ENCODE measurements around the gene NFIB. TPM values are rescaled to one million over a fixed set of nuclear protein-coding genes. Genes with fewer than 3 reads are reported as not detected.

The NFIB gene
- 1.8 TPM for polyA plus RNA-seq (2013, experiment 1 of 2)
- polyA plus RNA-seq (2013, experiment 2 of 2), result 1.5 TPM

GRCh38 chr9:14313951-14314423 is at the start of gene NFIB:
TSS of gene NFIB (minus strand) at chr9:14314141. CDS start at chr9:14313511, 630 bp downstream.
- Histone ChIP-seq H3K79me2 (ENCODE audit: control insufficient read depth, insufficient read depth, low read length) (peaks cover 4% of the 10 kb centered on the region), H3K4me3 (ENCODE audit: low read length) (peak within 1 kb of the TSS; percentile 88), H3K4ac (ENCODE audit: low read depth, low read length) (peak within 1 kb of the TSS; percentile 100), H3K79me1 (ENCODE audit: low read length) (no peaks in the 10 kb centered on the region), H4K8ac (ENCODE audit: low read depth, low read length) (peak within 1 kb of the TSS; percentile 99), H3K36me3 (ENCODE audit: control insufficient read depth, insufficient read depth, low read length) (no peaks in the 10 kb centered on the region), H3K18ac (ENCODE audit: low read length) (peak within 1 kb of the TSS; percentile 100), H2BK15ac (replicated peaks; ENCODE audit: low read depth) (peak within 1 kb of the TSS; percentile 98), H2BK120ac (ENCODE audit: low read depth, low read length) (peak within 1 kb of the TSS; percentile 99), H3K4me2 (ENCODE audit: low read length) (peak within 1 kb of the TSS; percentile 88), H2AK5ac (ENCODE audit: low read length) (no peak within 1 kb of the TSS), H3K27me3 (ENCODE audit: insufficient read depth, low read length, poor library complexity) (no peaks in the 10 kb centered on the region), H3K23ac (ENCODE audit: low read length) (peak within 1 kb of the TSS; percentile 29), H3K4me1 (ENCODE audit: control insufficient read depth, low read depth, low read length) (peaks cover 6% of the 10 kb centered on the region), H2BK5ac (ENCODE audit: low read length) (peak within 1 kb of the TSS; percentile 80), H4K5ac (ENCODE audit: low read length) (no peak within 1 kb of the TSS), H3K56ac (ENCODE audit: low read length) (peak within 1 kb of the TSS; percentile 94), H3K9ac (ENCODE audit: low read length) (peak within 1 kb of the TSS; percentile 91), H3K27ac (ENCODE audit: low read depth, low read length) (peak within 1 kb of the TSS; percentile 100)
- WGBS (ENCODE audit: extremely low coverage, insufficient coverage, low lambda C conversion rate), result no CpG with 5 or more reads among the region's 63 CpGs
- DNase-seq, result peak; percentile 86

DNA sequence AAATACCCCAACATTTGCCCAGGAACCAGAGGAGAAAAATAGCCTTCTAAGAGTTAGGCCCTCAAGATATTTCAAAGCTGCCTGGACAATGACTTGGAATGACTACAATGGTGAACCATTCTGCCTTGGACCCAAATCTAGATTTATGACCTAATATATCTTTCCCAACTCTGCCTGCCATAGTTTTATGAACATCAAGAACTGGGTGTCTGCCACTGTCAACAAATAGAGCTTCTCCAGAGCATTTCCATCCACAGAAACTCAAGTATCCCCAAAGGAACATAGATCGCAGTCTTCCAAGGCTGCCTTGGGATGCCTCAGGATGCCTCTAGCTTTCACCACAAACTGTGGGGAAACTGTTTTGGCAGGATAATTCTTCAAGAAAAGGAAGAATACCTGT is 48.2 kb upstream of the NFIB start:
- Histone ChIP-seq H3K27ac (ENCODE audit: low read depth, low read length) (no peak overlapping the region), H3K79me2 (ENCODE audit: control insufficient read depth, insufficient read depth, low read length) (no peaks in the 10 kb centered on the region), H2BK15ac (replicated peaks; ENCODE audit: low read depth) (peak overlapping the region; percentile 23), H2BK5ac (ENCODE audit: low read length) (no peak overlapping the region), H2AK5ac (ENCODE audit: low read length) (no peak overlapping the region), H3K79me1 (ENCODE audit: low read length) (no peaks in the 10 kb centered on the region), H3K18ac (ENCODE audit: low read length) (peak overlapping the region; percentile 45), H2BK120ac (ENCODE audit: low read depth, low read length) (no peak overlapping the region), H3K27me3 (ENCODE audit: insufficient read depth, low read length, poor library complexity) (no peaks in the 10 kb centered on the region), H4K8ac (ENCODE audit: low read depth, low read length) (no peak overlapping the region), H3K4me3 (ENCODE audit: low read length) (no peak overlapping the region), H4K5ac (ENCODE audit: low read length) (no peak overlapping the region), H3K4me1 (ENCODE audit: control insufficient read depth, low read depth, low read length) (no peaks in the 10 kb centered on the region), H3K4ac (ENCODE audit: low read depth, low read length) (no peak overlapping the region), H3K36me3 (ENCODE audit: control insufficient read depth, insufficient read depth, low read length) (no peaks in the 10 kb centered on the region), H3K9ac (ENCODE audit: low read length) (no peak overlapping the region), H3K56ac (ENCODE audit: low read length) (no peak overlapping the region), H3K4me2 (ENCODE audit: low read length) (no peak overlapping the region), H3K23ac (ENCODE audit: low read length) (no peak overlapping the region)
- no CpG with 5 or more reads among the region's 1 CpG for WGBS (ENCODE audit: extremely low coverage, insufficient coverage, low lambda C conversion rate)
- DNase-seq, result no peak

- Histone ChIP-seq H2AK5ac (ENCODE audit: low read length) (no peak overlapping the region), H3K4me3 (ENCODE audit: low read length) (no peak overlapping the region), H4K8ac (ENCODE audit: low read depth, low read length) (no peak overlapping the region), H3K56ac (ENCODE audit: low read length) (no peak overlapping the region), H2BK120ac (ENCODE audit: low read depth, low read length) (no peak overlapping the region), H3K27ac (ENCODE audit: low read depth, low read length) (no peak overlapping the region), H2BK5ac (ENCODE audit: low read length) (no peak overlapping the region), H3K79me1 (ENCODE audit: low read length) (no peaks in the 10 kb centered on the region), H3K36me3 (ENCODE audit: control insufficient read depth, insufficient read depth, low read length) (no peaks in the 10 kb centered on the region), H3K27me3 (ENCODE audit: insufficient read depth, low read length, poor library complexity) (no peaks in the 10 kb centered on the region), H3K23ac (ENCODE audit: low read length) (no peak overlapping the region), H3K18ac (ENCODE audit: low read length) (no peak overlapping the region), H4K5ac (ENCODE audit: low read length) (no peak overlapping the region), H3K4me2 (ENCODE audit: low read length) (no peak overlapping the region), H3K79me2 (ENCODE audit: control insufficient read depth, insufficient read depth, low read length) (no peaks in the 10 kb centered on the region), H3K9ac (ENCODE audit: low read length) (no peak overlapping the region), H3K4ac (ENCODE audit: low read depth, low read length) (no peak overlapping the region), H3K4me1 (ENCODE audit: control insufficient read depth, low read depth, low read length) (no peaks in the 10 kb centered on the region), H2BK15ac (replicated peaks; ENCODE audit: low read depth) (no peak overlapping the region)
- DNase-seq, result no peak
Observed at GRCh38 chr9:14361074-14361473, 47.1 kb upstream of the NFIB start.

GRCh38 chr9:14358523-14358922 is 44.6 kb upstream of the NFIB start:
- Histone ChIP-seq H3K79me2 (ENCODE audit: control insufficient read depth, insufficient read depth, low read length) (no peaks in the 10 kb centered on the region), H3K56ac (ENCODE audit: low read length) (no peak overlapping the region), H3K27ac (ENCODE audit: low read depth, low read length) (no peak overlapping the region), H4K8ac (ENCODE audit: low read depth, low read length) (no peak overlapping the region), H3K18ac (ENCODE audit: low read length) (no peak overlapping the region), H2AK5ac (ENCODE audit: low read length) (no peak overlapping the region), H3K79me1 (ENCODE audit: low read length) (no peaks in the 10 kb centered on the region), H3K4me1 (ENCODE audit: control insufficient read depth, low read depth, low read length) (no peaks in the 10 kb centered on the region), H3K36me3 (ENCODE audit: control insufficient read depth, insufficient read depth, low read length) (no peaks in the 10 kb centered on the region), H3K23ac (ENCODE audit: low read length) (no peak overlapping the region), H4K5ac (ENCODE audit: low read length) (no peak overlapping the region), H2BK15ac (replicated peaks; ENCODE audit: low read depth) (no peak overlapping the region), H3K27me3 (ENCODE audit: insufficient read depth, low read length, poor library complexity) (no peaks in the 10 kb centered on the region), H2BK120ac (ENCODE audit: low read depth, low read length) (no peak overlapping the region), H3K9ac (ENCODE audit: low read length) (no peak overlapping the region), H2BK5ac (ENCODE audit: low read length) (no peak overlapping the region), H3K4me3 (ENCODE audit: low read length) (no peak overlapping the region), H3K4ac (ENCODE audit: low read depth, low read length) (no peak overlapping the region), H3K4me2 (ENCODE audit: low read length) (no peak overlapping the region)
- no peak for DNase-seq
- WGBS (ENCODE audit: extremely low coverage, insufficient coverage, low lambda C conversion rate), result no CpG with 5 or more reads among the region's 2 CpGs

- H2AK5ac ChIP-seq (ENCODE audit: low read length), result no peak overlapping the region
- H3K79me2 ChIP-seq (ENCODE audit: control insufficient read depth, insufficient read depth, low read length), result no peaks in the 10 kb centered on the region
- H3K23ac ChIP-seq (ENCODE audit: low read length), result no peak overlapping the region
- no peak overlapping the region for H3K4me3 ChIP-seq (ENCODE audit: low read length)
- no peak overlapping the region for H4K8ac ChIP-seq (ENCODE audit: low read depth, low read length)
- H3K9ac ChIP-seq (ENCODE audit: low read length), result peak overlapping the region; percentile 17
- DNase-seq, result no peak
- no peak overlapping the region for H2BK5ac ChIP-seq (ENCODE audit: low read length)
- no peak overlapping the region for H4K5ac ChIP-seq (ENCODE audit: low read length)
- H3K18ac ChIP-seq (ENCODE audit: low read length), result peak overlapping the region; percentile 21
- peaks cover 1% of the 10 kb centered on the region for H3K27me3 ChIP-seq (ENCODE audit: insufficient read depth, low read length, poor library complexity)
- H3K4me2 ChIP-seq (ENCODE audit: low read length), result no peak overlapping the region
- no peaks in the 10 kb centered on the region for H3K79me1 ChIP-seq (ENCODE audit: low read length)
- H3K36me3 ChIP-seq (ENCODE audit: control insufficient read depth, insufficient read depth, low read length), result no peaks in the 10 kb centered on the region
- H3K4me1 ChIP-seq (ENCODE audit: control insufficient read depth, low read depth, low read length), result no peaks in the 10 kb centered on the region
- H3K27ac ChIP-seq (ENCODE audit: low read depth, low read length), result no peak overlapping the region
- H3K56ac ChIP-seq (ENCODE audit: low read length), result peak overlapping the region; percentile 15
- H2BK120ac ChIP-seq (ENCODE audit: low read depth, low read length), result no peak overlapping the region
- no peak overlapping the region for H3K4ac ChIP-seq (ENCODE audit: low read depth, low read length)
- no peak overlapping the region for H2BK15ac ChIP-seq (replicated peaks; ENCODE audit: low read depth)
- WGBS (ENCODE audit: extremely low coverage, insufficient coverage, low lambda C conversion rate), result no CpG with 5 or more reads among the region's 7 CpGs
Observed at GRCh38 chr9:14356351-14357265, 42.7 kb upstream of the NFIB start.

Measured in mesendoderm (in vitro differentiated cells).